ENCODE measurements around the gene ZBTB16.

GRCh38 chr11:114142707-114143106, 83.2 kb downstream of the ZBTB16 start:
- TF ChIP-seq CTCF (IDR thresholded peaks at IDR 0.05): no peak
- TF ChIP-seq POLR2A (IDR thresholded peaks at IDR 0.05): no peak
- no peak for TF ChIP-seq POLR2AphosphoS5 (IDR thresholded peaks at IDR 0.05)
- no peak for TF ChIP-seq EP300 (IDR thresholded peaks at IDR 0.05)

Measured in stomach (tissue), 4 donors.